HG03196 (cell line): ENCODE measurements around the gene SPATA16.

Experiments used
- ATAC-seq: cut with Tn5 transposase; IDR thresholded peaks from one replicate; pipeline ENCODE4 v1.9.1; 2021; ENCODE audit not compliant: unreplicated experiment

SPATA16 gene

GRCh38 chr3:172958565-172958964 lies 182.5 kb downstream of the SPATA16 start:
- ATAC-seq, result no peak

- ATAC-seq, result no peak
Observed at GRCh38 chr3:172953571-172953970, 187.5 kb downstream of the SPATA16 start.

DNA sequence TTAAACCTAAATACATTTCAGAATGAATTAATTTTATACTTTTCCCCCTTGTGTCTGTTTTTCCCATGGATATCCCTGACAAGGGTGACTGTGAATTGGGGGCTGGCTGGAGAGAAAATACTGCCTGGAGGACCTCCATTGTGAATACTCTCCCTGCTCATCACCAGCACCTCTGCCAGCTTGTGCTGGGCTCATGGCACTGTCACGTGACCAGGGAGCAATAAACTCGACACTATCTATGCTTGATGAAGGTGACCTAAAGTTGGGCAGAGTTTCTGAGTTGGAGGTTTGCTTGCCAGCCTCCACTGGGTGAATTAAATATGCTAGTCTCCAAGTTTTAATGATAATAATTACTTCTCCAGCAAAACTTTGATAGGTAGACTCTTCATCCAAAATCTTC lies 189.5 kb downstream of the SPATA16 start:
- no peak for ATAC-seq

DNA sequence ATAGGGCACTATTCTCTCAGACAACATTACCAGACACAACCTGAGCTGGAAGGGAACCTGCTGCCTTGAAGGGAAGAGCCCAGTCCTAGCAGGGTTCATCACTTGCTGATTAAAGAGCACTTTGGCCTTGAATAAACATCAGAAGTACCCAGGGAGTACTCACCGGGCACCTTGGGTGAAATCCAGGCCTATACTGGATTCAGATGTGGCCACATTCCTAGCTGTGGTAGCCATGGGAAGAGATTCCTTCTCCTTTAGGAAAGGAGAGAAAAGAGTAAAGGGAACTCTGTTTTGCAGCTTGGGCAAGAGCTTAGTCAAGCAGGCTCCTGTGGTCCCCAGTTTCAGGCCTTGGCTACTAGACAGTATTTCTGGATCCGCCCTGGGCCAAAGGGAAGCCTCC lies 195.0 kb downstream of the SPATA16 start:
- no peak for ATAC-seq

GRCh38 chr3:172939651-172940293 lies 201.3 kb downstream of the SPATA16 start:
- no peak for ATAC-seq

DNA sequence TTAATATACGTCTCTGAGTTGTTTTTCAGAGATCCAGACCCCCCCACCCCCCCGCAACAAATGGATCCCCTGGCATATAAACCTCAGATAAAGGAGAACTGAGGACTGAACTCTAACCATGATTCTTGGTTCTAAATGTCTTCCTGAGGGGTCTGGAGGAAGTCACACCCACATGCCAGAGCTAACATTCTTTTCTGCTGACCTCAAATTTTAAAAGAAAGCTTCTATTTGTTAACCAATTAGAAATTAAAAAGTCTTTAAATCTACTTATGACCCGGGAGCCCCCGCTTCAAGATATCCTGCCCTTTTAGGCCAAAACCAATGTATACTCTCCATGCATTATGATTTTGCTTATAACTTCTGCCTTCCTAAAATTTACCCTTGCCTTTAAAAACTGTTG lies 202.2 kb downstream of the SPATA16 start:
- no peak for ATAC-seq

- no peak for ATAC-seq
Observed at GRCh38 chr3:172931746-172932285, 209.2 kb downstream of the SPATA16 start.

GRCh38 chr3:172929451-172929850 lies 211.6 kb downstream of the SPATA16 start:
- ATAC-seq, result no peak

DNA sequence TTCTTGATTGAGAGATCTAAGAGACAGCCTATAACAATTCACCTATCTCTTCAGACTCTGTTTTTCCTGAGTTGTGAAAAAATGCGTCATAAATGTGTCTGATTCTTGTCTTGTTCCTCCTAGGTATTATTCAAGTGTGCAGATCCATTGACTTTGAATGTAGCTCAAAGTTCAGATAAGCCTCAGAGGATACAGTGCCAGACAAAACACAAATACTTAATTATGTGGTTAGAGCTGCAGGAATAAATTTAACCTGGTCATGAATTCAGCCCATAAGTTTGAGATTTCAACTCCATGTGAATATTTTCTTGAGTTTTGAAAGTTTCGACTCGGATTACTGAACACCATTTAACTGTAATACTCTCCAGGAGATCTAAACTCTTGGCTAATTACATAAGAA lies 216.5 kb downstream of the SPATA16 start:
- ATAC-seq, result no peak

DNA sequence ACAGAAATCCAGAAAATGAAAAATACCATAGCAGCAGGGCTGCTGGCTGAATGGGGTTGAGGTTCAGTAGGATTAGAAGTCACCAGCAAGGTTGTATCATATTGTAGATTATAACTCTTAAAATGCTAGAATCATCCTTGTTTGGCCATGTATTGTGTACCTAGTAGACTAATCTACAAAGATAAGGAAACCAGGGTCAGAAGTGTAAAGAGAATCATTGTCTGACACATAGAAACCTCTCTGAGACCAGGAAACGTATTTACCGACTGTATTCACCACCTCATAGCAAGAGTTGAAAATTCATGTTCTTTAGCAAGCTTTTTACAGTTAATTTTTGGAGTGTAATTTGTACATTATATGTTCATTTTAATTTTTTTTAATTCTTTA lies 221.7 kb downstream of the SPATA16 start:
- ATAC-seq, result no peak

DNA sequence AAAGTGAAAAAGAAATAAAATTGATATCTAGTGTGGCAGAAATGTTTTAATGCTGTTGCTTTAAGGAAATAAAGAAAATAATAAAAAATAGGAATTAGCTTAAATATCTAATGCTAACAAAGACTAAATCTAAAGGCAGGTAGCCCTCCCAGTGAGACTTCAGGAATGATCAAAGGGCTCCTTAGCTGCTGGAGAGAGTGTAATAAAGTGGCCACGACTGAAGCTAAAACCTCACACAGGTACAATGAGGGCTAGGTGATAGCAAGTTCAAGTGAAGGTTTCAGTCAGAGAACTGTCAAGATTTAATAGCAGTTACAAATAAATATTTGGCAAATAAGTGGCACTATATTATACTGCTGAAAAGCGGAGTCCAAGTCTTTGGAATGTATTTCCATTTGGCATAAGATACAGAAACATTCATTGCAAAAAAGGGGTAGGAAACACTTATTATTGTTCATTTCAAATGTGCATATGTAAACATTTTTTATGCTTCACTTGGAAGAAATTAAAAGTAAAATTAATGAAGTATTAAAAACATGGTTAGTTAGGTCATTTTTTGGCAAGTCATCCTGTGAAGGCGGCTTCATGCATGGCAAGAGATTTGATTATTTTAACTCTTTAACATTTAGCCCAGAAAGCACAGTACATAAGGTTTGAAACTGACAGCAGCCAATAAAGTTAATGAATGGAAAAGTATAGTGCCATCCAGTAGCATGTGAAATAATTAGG lies 222.3 kb downstream of the SPATA16 start:
- no peak for ATAC-seq

DNA sequence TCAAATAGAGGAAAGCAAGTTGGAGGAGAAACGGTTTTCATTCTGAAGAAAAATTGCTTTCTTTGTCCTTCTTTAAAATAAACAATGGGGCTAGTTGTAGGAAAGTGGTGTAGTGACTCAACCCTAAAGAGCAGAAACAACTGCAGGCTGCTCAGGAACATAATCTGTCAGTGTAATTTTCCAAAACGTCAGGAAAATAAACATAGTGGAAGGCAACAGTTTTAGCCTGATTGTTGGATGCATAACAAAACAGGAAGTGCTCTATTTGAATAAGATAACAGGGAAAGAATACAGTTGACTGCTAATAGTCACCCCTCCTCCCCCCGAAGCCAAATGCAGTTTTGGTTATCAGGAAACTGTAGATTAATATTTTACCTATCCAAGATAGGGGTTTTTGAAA lies 222.9 kb downstream of the SPATA16 start:
- no peak for ATAC-seq

DNA sequence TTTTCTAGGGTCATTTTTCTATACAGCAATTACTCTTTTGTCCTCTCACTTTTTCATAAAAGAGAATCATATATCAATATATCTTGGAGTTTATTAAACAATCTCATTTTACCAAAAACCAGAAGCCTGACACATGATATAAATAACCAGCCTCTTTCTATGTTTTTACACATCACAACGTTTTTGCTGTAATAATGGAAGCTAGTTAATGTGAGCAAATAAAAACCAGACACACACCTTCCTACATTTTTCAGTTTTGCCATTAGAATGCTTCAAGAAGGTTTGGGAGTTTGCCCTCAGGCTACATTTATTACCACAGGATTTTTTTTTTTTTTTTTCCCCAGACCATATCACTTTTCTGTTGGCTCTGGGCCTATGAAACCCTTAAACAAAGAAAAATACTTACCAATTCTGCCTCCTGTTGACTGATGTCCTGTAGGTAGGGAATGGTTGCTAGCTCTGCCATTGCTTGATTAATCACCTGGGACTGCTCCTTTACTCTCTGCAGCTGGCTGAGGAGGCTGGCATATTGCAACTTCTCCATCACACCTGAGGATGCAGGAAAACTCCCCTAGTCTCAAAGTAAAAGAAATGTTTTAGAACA lies 225.0 kb downstream of the SPATA16 start:
- no peak for ATAC-seq

- no peak for ATAC-seq
Observed at GRCh38 chr3:172914854-172915253, 226.2 kb downstream of the SPATA16 start.

DNA sequence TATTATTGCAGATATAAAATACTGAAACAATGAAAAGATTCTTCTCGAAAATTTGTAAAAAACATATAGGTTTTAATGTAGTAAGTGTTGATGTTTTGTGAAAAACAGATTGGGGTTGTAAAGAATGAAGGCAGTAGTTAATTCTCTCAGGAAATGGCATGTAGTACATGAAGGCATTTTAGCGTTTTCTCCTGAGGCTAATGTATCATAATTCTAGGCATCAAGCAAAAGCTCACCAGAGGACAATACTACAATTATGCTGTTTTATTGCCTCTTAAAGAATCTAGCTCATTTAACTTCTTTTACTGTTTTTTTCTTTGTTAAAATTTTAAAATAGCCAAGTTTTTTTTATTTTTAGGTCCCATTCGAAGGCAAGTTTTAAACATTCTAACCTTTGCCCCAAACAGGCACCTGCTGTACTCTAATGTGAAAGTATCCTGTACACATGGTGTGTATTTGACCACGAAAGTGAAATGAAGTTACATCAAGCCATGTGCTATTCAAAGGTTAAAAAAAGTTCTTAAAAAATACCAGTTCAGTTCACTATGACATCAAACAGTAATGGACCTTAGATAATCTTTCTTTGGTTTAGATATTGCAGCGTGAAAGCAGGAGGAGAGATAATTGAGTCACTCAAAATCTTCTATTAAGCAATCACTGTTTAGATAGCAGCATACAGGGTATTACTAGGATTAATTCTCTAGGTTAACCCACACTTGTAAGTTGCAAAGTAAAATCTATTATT lies 227.0 kb downstream of the SPATA16 start:
- no peak for ATAC-seq

DNA sequence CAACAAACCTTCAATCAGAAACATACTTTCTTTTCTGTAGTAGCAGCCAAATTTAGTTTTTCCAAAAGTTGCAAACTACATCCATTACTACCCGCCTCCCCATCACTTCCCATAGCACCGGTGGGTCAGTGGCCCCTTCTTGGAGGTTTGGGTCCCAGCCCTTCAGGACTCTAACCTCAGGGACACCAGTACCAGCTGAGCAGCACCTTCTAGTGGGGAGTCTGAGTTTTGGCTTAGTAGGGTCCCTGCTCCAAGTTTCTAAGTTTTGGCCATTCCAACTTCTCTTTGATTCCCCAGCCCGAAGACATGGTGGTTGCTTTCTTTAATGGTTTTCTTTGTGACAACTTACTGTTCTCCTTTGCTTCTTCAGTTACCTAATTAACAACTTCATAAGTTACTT lies 229.9 kb downstream of the SPATA16 start:
- no peak for ATAC-seq

DNA sequence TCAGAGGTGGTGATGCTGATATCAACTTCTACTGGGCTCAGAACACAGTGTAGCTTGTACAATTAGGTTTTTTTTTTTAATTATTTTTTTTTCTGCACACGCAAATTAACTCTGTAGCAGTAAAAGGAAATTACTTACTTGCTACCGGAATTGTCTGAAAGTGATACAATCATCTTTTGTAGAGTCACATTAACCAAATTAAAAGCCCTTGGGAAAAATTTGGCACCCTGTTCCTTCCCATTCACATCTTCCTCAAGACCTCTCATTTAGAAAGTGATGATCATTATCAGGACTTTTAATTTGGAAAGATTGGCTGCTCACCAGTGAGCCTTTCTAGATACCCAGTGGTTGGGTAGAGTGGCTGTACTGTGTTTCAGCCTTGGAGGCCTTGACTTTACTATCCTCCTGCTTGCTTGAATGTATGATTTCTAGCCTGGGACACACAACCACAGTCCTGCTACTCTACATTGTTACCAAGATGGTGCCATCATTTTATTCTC lies 232.2 kb downstream of the SPATA16 start:
- ATAC-seq, result no peak

DNA sequence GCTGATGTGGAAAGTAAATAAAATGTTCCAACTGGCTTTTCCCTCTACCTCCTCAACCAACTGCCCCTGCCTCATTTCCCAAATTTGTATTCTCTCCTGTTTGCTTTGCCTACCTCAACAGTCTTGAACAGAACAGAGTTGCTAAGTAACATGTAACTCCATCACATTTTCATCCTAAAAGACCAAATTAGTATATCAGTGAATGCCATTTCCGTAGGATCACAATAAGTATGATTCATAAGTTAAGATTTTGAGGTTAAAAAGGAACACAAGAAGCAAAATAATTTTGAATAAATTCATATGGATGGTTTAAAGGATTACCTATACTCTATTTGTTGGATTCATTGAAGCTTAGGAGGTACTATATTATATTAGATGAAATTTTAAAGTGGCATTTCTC lies 235.6 kb downstream of the SPATA16 start:
- no peak for ATAC-seq

GRCh38 chr3:172904711-172905373 lies 236.2 kb downstream of the SPATA16 start:
- no peak for ATAC-seq

DNA sequence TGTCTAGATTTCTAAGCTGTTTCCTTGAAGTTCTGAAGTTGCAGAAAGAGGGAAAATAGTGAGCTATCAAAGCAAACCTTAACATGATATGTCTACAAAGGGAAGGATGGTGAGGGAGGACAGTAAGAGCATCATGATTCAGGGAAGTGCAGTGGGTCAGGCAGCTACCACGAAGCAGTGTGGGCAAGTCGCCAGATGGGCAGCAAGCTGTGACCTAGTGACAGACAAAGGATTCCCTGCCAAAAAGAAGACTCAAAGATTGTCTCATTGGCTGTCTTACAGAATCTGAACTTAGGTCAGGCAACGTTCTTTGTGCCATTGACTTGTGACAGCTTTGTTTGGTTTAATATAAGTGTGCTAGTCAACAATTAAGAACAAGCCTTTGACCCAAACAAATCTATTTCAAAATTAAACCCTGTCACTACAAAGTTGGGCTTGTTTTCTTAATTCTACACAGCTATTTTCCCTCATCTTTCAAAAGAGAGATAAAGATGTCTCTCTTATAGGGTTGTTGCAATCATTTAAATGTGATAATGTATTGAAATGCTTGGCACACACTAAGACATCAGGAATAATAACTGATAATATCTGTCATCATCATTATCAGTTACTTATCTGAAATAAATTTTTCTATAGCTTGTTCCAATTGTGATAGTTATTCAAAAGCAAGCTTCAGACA lies 237.3 kb downstream of the SPATA16 start:
- no peak for ATAC-seq
